Parathyroid adenoma (tissue), 2 donors: ENCODE data around the gene NKX6-1.

ENCODE experiments used
- H2AFZ ChIP-seq: fragments of 300-600 bp; sonication (generic); one replicate; pipeline ENCODE4 v1.7.0; 2017; ENCODE audit warnings: antibody characterized with exemption, mild to moderate bottlenecking
- H3K27ac ChIP-seq: fragments of 300-600 bp; sonication (generic); one replicate; pipeline ENCODE4 v1.7.0; 2017
- H3K27me3 ChIP-seq: fragments of 300-600 bp; sonication (generic); one replicate; pipeline ENCODE4 v1.7.0; 2017; ENCODE audit warnings: low read length; ENCODE audit not compliant: control insufficient read depth, insufficient read depth
- H3K36me3 ChIP-seq: fragments of 300-600 bp; sonication (generic); one replicate; pipeline ENCODE4 v1.7.0; 2017; ENCODE audit warnings: low read length; ENCODE audit not compliant: control insufficient read depth, insufficient read depth
- H3K4me1 ChIP-seq: fragments of 300-600 bp; sonication (generic); one replicate; pipeline ENCODE4 v1.7.0; 2017; ENCODE audit warnings: control low read depth
- H3K4me2 ChIP-seq: fragments of 300-600 bp; sonication (generic); one replicate; pipeline ENCODE4 v1.7.0; 2017; ENCODE audit warnings: low read length
- H3K4me3 ChIP-seq: fragments of 300-600 bp; sonication (generic); one replicate; pipeline ENCODE4 v1.7.0; 2017; ENCODE audit warnings: low read depth, low read length
- H3K79me2 ChIP-seq: fragments of 300-600 bp; sonication (generic); one replicate; pipeline ENCODE4 v1.7.0; 2017; ENCODE audit warnings: control low read depth
- H3K9ac ChIP-seq: fragments of 300-600 bp; sonication (generic); one replicate; pipeline ENCODE4 v1.7.0; 2017; ENCODE audit warnings: mild to moderate bottlenecking
- H3K9me3 ChIP-seq: fragments of 300-600 bp; sonication (generic); one replicate; pipeline ENCODE4 v1.7.0; 2017; ENCODE audit warnings: low read length; ENCODE audit not compliant: control insufficient read depth
- CTCF ChIP-seq: fragments of 300-600 bp; sonication (generic); IDR thresholded peaks from one replicate; pipeline ENCODE4 v1.7.0; 2017; ENCODE audit warnings: antibody characterized with exemption, mild to moderate bottlenecking
- donor health status: primary hyperparathyroidism.

Gene NKX6-1

GRCh38 chr4:84479663-84480062 is 19.4 kb downstream of the NKX6-1 start:
- Histone ChIP-seq H3K27me3 (no peaks in the 10 kb centered on the region), H3K36me3 (no peaks in the 10 kb centered on the region), H3K9me3 (no peaks in the 10 kb centered on the region), H3K79me2 (no peaks in the 10 kb centered on the region), H2AFZ (no peak overlapping the region), H3K4me2 (no peak overlapping the region), H3K4me1 (no peaks in the 10 kb centered on the region), H3K4me3 (no peak overlapping the region), H3K9ac (no peak overlapping the region), H3K27ac (no peak overlapping the region)
- no peak for TF ChIP-seq CTCF

- Histone ChIP-seq H3K9me3 (no peaks in the 10 kb centered on the region), H3K36me3 (no peaks in the 10 kb centered on the region), H2AFZ (no peak overlapping the region), H3K4me3 (no peak overlapping the region), H3K79me2 (no peaks in the 10 kb centered on the region), H3K27me3 (no peaks in the 10 kb centered on the region), H3K9ac (no peak overlapping the region), H3K4me2 (no peak overlapping the region), H3K27ac (no peak overlapping the region), H3K4me1 (no peaks in the 10 kb centered on the region)
- no peak for TF ChIP-seq CTCF
Measured at GRCh38 chr4:84477738-84478137, 21.4 kb downstream of the NKX6-1 start.

GRCh38 chr4:84474107-84474506 is 25.0 kb downstream of the NKX6-1 start:
- TF ChIP-seq CTCF = no peak
- H3K79me2 ChIP-seq = no peaks in the 10 kb centered on the region
- H3K4me2 ChIP-seq = no peak overlapping the region
- H3K27ac ChIP-seq = no peak overlapping the region
- no peaks in the 10 kb centered on the region for H3K36me3 ChIP-seq
- H3K4me1 ChIP-seq = no peaks in the 10 kb centered on the region
- H2AFZ ChIP-seq = no peak overlapping the region
- no peak overlapping the region for H3K4me3 ChIP-seq
- H3K27me3 ChIP-seq = no peaks in the 10 kb centered on the region
- no peak overlapping the region for H3K9ac ChIP-seq
- H3K9me3 ChIP-seq = no peaks in the 10 kb centered on the region

- H3K27me3 ChIP-seq = no peaks in the 10 kb centered on the region
- H2AFZ ChIP-seq = no peak overlapping the region
- H3K36me3 ChIP-seq = no peaks in the 10 kb centered on the region
- no peak for TF ChIP-seq CTCF
- no peak overlapping the region for H3K4me3 ChIP-seq
- no peak overlapping the region for H3K27ac ChIP-seq
- H3K9ac ChIP-seq = no peak overlapping the region
- H3K4me1 ChIP-seq = no peaks in the 10 kb centered on the region
- no peak overlapping the region for H3K4me2 ChIP-seq
- no peaks in the 10 kb centered on the region for H3K9me3 ChIP-seq
- no peaks in the 10 kb centered on the region for H3K79me2 ChIP-seq
Measured at GRCh38 chr4:84472154-84472553, 26.9 kb downstream of the NKX6-1 start.

GRCh38 chr4:84470204-84470785 is 28.8 kb downstream of the NKX6-1 start:
- no peak overlapping the region for H2AFZ ChIP-seq
- no peaks in the 10 kb centered on the region for H3K79me2 ChIP-seq
- H3K4me3 ChIP-seq = no peak overlapping the region
- TF ChIP-seq CTCF = no peak
- H3K27ac ChIP-seq = no peak overlapping the region
- no peaks in the 10 kb centered on the region for H3K9me3 ChIP-seq
- no peaks in the 10 kb centered on the region for H3K36me3 ChIP-seq
- H3K27me3 ChIP-seq = no peaks in the 10 kb centered on the region
- H3K4me1 ChIP-seq = no peaks in the 10 kb centered on the region
- H3K4me2 ChIP-seq = no peak overlapping the region
- H3K9ac ChIP-seq = no peak overlapping the region
